Activated naive CD8-positive, alpha-beta T cell treated with anti-CD3 and anti-CD28 coated beads for 36 hours (primary cell): ENCODE results near the gene DNAH2. TPM values are rescaled to one million over a fixed set of nuclear protein-coding genes. Genes with fewer than 3 reads are reported as not detected.

ENCODE experiments used
- total RNA-seq, 2 experiments: library from RNA; stranded (reverse); gene quantifications; one replicate each; pipeline ENCODE4 v1.2.3, GENCODE V29; 2021

The DNAH2 gene
- total RNA-seq, 2 experiments from 2014 or later: 0.04 to 0.14 TPM

Other genes with a start within 250 kb of the DNAH2 start
- 10 to 100 TPM; 16.7 TPM for gene ZBTB4, start 238.1 kb upstream of the DNAH2 start, total RNA-seq
- not detected for gene SLC35G6, start 236.3 kb upstream of the DNAH2 start, total RNA-seq
- gene POLR2A, start 233.4 kb upstream of the DNAH2 start, total RNA-seq: 100 to 1,000 TPM; 198 to 200 TPM
- gene TNFSF12, start 168.7 kb upstream of the DNAH2 start, total RNA-seq: 10 to 100 TPM; 11.6 to 15.1 TPM
- 1 to 10 TPM; 6.3 to 7.3 TPM for gene TNFSF13, start 159.0 kb upstream of the DNAH2 start, total RNA-seq
- gene SENP3, start 155.8 kb upstream of the DNAH2 start, total RNA-seq: 100 to 1,000 TPM in 1 of 2 experiments, 10 to 100 TPM in 1; 96.5 to 100 TPM
- 1 to 10 TPM; 6.6 to 6.7 TPM for gene CD68, start 138.1 kb upstream of the DNAH2 start, total RNA-seq
- 10 to 100 TPM; 72.8 to 77.2 TPM for gene MPDU1, start 133.9 kb upstream of the DNAH2 start, total RNA-seq
- gene SOX15, start 127.7 kb upstream of the DNAH2 start, total RNA-seq: under 1 TPM; 0.28 to 0.35 TPM
- 10 to 100 TPM; 35.5 to 37.0 TPM for gene FXR2, start 102.8 kb upstream of the DNAH2 start, total RNA-seq
- 10 to 100 TPM; 15.4 to 15.5 TPM for gene SAT2, start 89.9 kb upstream of the DNAH2 start, total RNA-seq
- gene SHBG, start 87.6 kb upstream of the DNAH2 start, total RNA-seq: not detected
- gene ATP1B2, start 66.8 kb upstream of the DNAH2 start, total RNA-seq: under 1 TPM in 1 of 2 experiments, not detected in 1; 0.10 TPM
- gene TP53, start 30.3 kb upstream of the DNAH2 start, total RNA-seq: 100 to 1,000 TPM; 137 to 142 TPM
- gene WRAP53, start 29.3 kb upstream of the DNAH2 start, total RNA-seq: 10 to 100 TPM; 22.8 to 27.4 TPM
- not detected for gene EFNB3, start 12.5 kb upstream of the DNAH2 start, total RNA-seq
- gene KDM6B, start 116.5 kb downstream of the DNAH2 start, total RNA-seq: 10 to 100 TPM; 44.5 to 47.6 TPM
- gene TMEM88, start 137.3 kb downstream of the DNAH2 start, total RNA-seq: 1 to 10 TPM; 4.2 to 4.8 TPM
- 10 to 100 TPM; 65.2 to 66.6 TPM for gene NAA38, start 139.8 kb downstream of the DNAH2 start, total RNA-seq
- gene CYB5D1, start 140.3 kb downstream of the DNAH2 start, total RNA-seq: 10 to 100 TPM; 18.6 to 20.1 TPM
- gene CHD3, start 171.0 kb downstream of the DNAH2 start, total RNA-seq: 100 to 1,000 TPM; 123 to 129 TPM
- gene RNF227, start 198.5 kb downstream of the DNAH2 start, total RNA-seq: 1 to 10 TPM; 4.0 to 4.1 TPM
- gene KCNAB3, start 212.1 kb downstream of the DNAH2 start, total RNA-seq: 1 to 10 TPM; 7.5 to 8.4 TPM
- 100 to 1,000 TPM; 131 to 143 TPM for gene TRAPPC1, start 214.2 kb downstream of the DNAH2 start, total RNA-seq
- gene CNTROB, start 214.5 kb downstream of the DNAH2 start, total RNA-seq: 10 to 100 TPM; 45.3 to 45.7 TPM